Fibroblast of pulmonary artery (primary cell): ENCODE data around the gene SCYL2.
"Not testable (repeated sequence)": the region's sequence is repeated elsewhere in the genome, so short reads cannot be mapped to it uniquely, and the experiment has no call there.

Experiments
- DNase-seq: peaks from one replicate; pipeline ENCODE4 v3.0.0-alpha.2; 2010; ENCODE audit warnings: low read depth
- H3K4me3 ChIP-seq: replicated peaks from 2 replicates; pipeline ENCODE4 v1.5.1; 2011; ENCODE audit warnings: low read depth, mild to moderate bottlenecking, control low read depth, low read length, moderate library complexity
- TF ChIP-seq, protein P1 (sequence below): IDR thresholded peaks from 2 replicates; pipeline ENCODE4 v1.5.1; 2011; ENCODE audit warnings: mild to moderate bottlenecking, control low read depth, low read length, inconsistent platforms; ENCODE audit errors: missing control alignments

SCYL2 gene

DNA sequence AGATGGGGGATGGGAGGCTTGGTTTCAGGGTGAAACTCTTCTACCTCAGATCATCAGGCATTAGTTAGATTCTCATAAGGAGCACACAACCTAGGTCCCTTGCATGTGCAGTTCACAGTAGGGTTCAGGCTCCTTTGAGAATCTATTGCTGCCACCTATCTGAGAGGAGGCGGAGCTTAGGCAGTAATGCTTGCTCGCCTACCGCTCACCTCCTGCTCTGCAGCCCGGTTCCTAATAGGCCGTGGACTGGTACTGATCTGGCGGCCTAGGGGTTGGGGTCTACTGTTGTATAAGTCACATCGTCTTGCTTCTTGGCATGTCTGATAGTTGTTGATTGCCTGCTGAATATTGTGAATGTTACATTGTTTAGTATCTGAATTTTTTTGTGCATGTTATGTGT lies 12.2 kb downstream of the SCYL2 start:
- no peak overlapping the region for H3K4me3 ChIP-seq
- TF ChIP-seq, protein P1, sequence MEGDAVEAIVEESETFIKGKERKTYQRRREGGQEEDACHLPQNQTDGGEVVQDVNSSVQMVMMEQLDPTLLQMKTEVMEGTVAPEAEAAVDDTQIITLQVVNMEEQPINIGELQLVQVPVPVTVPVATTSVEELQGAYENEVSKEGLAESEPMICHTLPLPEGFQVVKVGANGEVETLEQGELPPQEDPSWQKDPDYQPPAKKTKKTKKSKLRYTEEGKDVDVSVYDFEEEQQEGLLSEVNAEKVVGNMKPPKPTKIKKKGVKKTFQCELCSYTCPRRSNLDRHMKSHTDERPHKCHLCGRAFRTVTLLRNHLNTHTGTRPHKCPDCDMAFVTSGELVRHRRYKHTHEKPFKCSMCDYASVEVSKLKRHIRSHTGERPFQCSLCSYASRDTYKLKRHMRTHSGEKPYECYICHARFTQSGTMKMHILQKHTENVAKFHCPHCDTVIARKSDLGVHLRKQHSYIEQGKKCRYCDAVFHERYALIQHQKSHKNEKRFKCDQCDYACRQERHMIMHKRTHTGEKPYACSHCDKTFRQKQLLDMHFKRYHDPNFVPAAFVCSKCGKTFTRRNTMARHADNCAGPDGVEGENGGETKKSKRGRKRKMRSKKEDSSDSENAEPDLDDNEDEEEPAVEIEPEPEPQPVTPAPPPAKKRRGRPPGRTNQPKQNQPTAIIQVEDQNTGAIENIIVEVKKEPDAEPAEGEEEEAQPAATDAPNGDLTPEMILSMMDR: no peak
- no peak for DNase-seq

DNA sequence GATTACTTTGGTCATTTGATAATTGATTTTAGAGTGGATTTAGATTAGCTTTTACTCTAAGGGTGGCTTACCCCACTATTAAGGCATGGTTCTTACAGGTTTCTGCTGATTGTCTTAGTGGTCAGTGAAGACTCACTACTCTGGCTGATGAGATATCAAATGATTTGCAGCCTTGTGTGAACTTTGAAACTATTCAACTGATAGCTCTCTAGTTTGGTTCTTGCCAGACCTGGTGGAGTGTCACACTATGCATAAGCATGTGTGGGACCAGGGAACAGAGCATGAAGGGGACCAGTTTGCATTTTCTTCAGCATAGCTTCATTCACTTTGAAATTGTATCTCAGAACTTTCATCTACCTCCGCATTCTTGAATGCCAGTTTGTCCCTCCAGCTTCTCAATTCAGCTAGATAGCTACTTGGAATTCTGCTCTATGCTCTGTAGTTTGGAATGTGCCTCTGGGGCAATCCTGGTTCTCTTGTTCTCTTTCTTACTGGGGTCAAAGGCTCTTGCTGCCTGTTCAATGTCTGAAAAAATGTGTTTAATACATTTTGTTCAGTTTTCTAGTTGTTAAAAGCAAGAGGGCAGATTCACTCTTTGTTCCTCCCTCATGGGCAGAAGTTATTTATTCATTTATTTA lies 12.7 kb downstream of the SCYL2 start:
- DNase-seq: peak; percentile 13
- TF ChIP-seq, protein P1: no peak
- H3K4me3 ChIP-seq: no peak overlapping the region

DNA sequence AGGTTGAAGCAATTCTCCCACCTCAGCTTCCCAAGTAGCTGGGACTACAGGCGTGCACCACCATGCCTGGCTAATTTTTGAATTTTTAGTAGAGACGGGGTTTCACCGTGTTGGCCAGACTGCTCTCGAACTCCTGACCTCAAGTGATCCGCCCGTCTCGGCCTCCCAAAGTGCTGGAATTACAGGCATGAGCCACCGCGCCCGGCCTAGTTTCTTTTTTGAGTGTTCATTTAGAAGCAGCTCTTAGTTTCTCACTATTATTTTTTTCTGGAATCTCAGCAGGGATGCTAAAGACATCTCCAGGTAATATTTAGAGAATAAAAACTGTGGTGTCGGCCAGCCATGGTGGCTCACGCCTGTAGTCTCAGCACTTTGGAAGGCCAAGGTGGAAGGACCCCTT lies 17.6 kb downstream of the SCYL2 start:
- not testable (repeated sequence) for DNase-seq, H3K4me3 ChIP-seq

DNA sequence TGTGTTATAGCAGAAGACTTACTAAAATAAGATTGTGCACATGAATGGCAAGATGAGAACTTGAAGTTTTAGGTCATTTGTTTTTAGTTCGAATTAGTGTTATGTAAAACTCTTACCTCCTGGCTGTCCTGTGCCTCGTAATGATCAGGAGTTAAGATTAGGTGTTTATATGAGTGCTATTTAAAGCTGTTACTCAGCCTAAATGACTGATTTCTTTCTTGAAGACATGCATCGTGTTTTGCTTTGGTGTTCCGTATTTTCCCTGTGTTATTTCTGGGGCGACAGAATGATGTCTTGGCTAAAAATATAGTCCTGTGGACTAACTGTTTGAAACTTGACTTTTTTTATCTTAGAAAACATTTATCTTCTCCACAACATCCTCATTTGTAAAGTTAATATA lies 22.1 kb downstream of the SCYL2 start:
- DNase-seq: no peak
- TF ChIP-seq, protein P1: no peak

DNA sequence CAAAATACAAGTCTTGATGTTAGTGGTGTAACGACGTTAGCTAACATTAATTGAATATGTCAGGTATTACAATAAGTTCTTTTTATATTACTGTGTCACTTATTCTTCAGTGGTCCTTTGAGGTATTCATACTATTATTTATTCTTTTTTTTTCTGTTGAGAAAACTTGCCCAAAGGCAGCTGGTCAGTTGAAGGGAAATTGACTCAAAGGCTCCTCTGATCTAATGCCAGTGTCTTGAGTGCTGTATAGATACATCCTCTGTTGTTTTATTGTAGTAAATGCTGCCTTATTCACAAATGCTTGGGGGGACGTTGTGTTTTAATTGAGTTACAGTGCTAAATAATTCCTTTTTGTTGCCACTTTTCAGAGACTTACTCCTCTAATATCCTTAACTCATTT lies 23.0 kb downstream of the SCYL2 start:
- TF ChIP-seq, protein P1: no peak
- no peak for DNase-seq

More for the DNA sequence above, 22.1 kb downstream of the SCYL2 start:
- H3K4me3 ChIP-seq: no peak overlapping the region

DNA sequence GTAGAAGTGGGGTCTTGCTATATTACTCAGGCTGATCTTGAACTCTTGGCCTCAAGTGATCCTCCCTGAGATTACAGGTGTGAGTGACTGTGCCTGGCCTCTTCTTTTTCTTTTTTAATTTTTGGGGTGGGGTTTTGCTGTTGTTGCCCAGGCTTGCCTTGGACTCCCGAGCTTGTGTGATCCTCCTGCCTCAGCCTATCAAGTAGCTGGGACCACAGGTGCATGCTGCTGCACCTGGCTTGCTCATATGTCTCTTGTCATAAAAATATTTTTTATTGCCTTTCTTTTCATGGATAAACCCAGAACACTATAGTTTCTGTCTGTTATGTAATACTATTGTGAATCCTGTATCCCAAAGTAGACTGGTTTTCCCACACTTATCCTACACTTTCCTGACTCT lies 26.0 kb downstream of the SCYL2 start:
- DNase-seq: no peak
- no peak overlapping the region for H3K4me3 ChIP-seq
- TF ChIP-seq, protein P1: no peak

More for the DNA sequence above, 23.0 kb downstream of the SCYL2 start:
- no peak overlapping the region for H3K4me3 ChIP-seq

DNA sequence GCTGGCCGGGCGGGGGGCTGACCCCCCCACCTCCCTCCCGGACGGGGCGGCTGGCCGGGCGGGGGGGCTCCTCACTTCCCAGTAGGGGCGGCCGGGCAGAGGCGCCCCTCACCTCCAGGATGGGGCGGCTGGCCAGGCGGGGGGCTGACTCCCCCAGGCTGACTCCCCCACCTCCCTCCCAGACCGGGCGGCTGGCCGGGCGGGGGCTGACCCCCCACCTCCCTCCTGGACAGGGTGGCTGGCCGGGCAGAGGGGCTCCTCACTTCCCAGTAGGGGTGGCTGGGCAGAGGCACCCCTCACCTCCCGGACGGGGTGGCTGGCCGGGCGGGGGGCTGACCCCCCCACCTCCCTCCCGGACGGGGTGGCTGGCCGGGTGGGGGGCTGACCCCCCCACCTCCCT lies 27.4 kb downstream of the SCYL2 start:
- H3K4me3 ChIP-seq, DNase-seq: not testable (repeated sequence)

DNA sequence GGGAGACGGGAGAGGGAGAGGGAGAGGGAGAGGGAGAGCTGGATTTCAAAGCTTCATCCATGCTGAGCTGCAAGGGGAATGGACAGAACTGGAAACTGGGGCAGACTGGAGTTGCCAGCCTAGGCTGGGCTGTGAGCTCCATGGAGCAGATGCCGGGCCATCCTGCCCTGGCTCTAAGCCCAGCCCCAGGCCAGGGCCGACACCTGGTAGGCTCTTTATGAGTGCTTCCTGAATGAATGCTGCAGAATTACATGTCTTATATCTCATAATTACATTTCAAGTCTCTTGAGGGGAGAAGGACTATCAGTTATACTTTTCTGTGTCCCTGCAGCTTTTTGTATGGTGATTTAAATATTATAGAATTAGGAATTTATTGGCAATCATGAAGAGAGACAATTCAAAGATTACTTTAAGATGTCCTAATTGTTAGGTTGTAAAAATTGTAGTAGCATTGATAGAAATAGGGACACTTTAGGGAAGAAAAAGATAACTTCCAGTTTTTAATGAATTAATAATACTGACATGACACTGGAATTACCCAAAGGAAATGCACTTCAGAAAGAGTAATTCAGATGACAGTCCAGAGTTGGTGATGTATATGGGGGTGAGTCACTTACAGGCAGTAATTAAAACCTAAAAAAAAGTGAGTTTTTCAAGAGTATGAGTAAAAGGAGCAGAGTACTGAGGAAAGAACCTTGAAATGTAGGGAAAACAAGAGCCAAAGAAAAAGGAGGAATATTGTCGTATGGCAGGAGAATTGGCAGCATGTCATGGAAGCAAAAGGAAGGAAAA lies 29.0 kb downstream of the SCYL2 start:
- peak; percentile 7 for DNase-seq
- H3K4me3 ChIP-seq: no peak overlapping the region
- TF ChIP-seq, protein P1: no peak
